K562 (cell line): ENCODE results near the gene AFAP1.

Experiments
- BRD9 ChIP-seq: fragments of 450-650 bp; IDR thresholded peaks from 2 replicates; pipeline ENCODE4 v1.6.1; 2018; ENCODE audit warnings: low read depth; ENCODE audit not compliant: partially characterized antibody
- JUN ChIP-seq, 2 experiments: sonication (generic) in 1 of 2; formaldehyde crosslinking in 1 of 2; IDR thresholded peaks; 2 replicates each; pipeline versions ENCODE4 v1.6.1 to v1.8.0; 2012 to 2022; ENCODE audit warnings: borderline replicate concordance in 2 of 2, mild to moderate bottlenecking in 2 of 2, improper control_type of control experiment in 1 of 2, low read depth in 1 of 2, low read length in 1 of 2, missing genetic modification reagents in 1 of 2
- SMAD3 ChIP-seq: fragments of 450-650 bp; formaldehyde crosslinking; conservative IDR thresholded peaks from 2 replicates; pipeline ENCODE4 v1.4.0; 2020; ENCODE audit warnings: mild to moderate bottlenecking
- SRF ChIP-seq, 2 experiments: fragments of 250-450, 450-650 bp in 1 of 2; sonication (Bioruptor Pico) in 1 of 2; sonication (generic) in 1 of 2; formaldehyde crosslinking; IDR thresholded peaks; 2 replicates each; pipeline versions ENCODE4 v1.5.0 to v1.5.1; 2020 to 2022; ENCODE audit warnings: mild to moderate bottlenecking in 1 of 2, missing genetic modification reagents in 1 of 2
- ZBTB1 ChIP-seq: sonication (generic); formaldehyde crosslinking; IDR thresholded peaks from 2 replicates; pipeline ENCODE4 v1.8.1; 2023; ENCODE audit warnings: missing genetic modification reagents, low read depth, mild to moderate bottlenecking, borderline replicate concordance
- TF ChIP-seq, protein P1 (sequence below), 3 experiments: IDR thresholded peaks in 2 of 3; conservative IDR thresholded peaks in 1 of 3; 2 replicates each; pipeline ENCODE4 v1.5.1; 2011 to 2012; ENCODE audit warnings: low read length in 3 of 3, mild to moderate bottlenecking in 3 of 3, control low read depth in 2 of 3, improper control_type of control experiment in 1 of 3, inconsistent platforms in 1 of 3, low read depth in 1 of 3, mixed read lengths in 1 of 3, moderate library complexity in 1 of 3; ENCODE audit not compliant: insufficient read depth in 2 of 3
- TF ChIP-seq, protein P2 (sequence below): sonication (generic); formaldehyde crosslinking; IDR thresholded peaks from 2 replicates; pipeline ENCODE4 v1.9.0; 2022; ENCODE audit warnings: mild to moderate bottlenecking, missing genetic modification reagents
- TF ChIP-seq, protein P3 (sequence below), 2 experiments: fragments of 450-650 bp; formaldehyde crosslinking in 1 of 2; IDR thresholded peaks; 2 replicates each; pipeline versions ENCODE4 v1.4.0 to v1.6.1; 2014 to 2020; ENCODE audit warnings: mild to moderate bottlenecking in 2 of 2, borderline replicate concordance in 1 of 2, low read depth in 1 of 2
- TF ChIP-seq, protein P4 (sequence below), 2 experiments: IDR thresholded peaks; 2 replicates each; pipeline ENCODE4 v1.6.1; 2012; ENCODE audit warnings: improper control_type of control experiment in 2 of 2, low read depth in 2 of 2, low read length in 2 of 2, borderline replicate concordance in 1 of 2

DNA sequence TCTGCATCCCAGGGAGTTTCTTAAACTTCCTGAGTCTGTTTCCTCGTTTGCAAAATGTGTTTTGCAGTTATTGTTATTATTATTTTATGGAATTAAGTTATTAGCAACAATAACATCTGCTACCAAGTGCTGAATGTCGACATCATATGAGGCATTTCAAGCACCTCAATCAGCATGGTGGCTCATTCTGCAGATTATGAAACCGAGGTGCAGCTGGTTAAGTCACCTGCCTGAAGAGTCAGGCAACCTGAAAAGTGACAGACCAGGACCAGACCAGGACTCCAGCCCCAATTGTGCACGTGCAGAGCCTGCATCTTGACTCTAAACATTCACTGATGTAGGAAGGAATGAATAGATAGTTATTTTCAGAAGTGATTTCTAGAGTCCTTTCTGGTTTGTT, 99.8 kb downstream of the AFAP1 start:
- TF ChIP-seq, protein P1, sequence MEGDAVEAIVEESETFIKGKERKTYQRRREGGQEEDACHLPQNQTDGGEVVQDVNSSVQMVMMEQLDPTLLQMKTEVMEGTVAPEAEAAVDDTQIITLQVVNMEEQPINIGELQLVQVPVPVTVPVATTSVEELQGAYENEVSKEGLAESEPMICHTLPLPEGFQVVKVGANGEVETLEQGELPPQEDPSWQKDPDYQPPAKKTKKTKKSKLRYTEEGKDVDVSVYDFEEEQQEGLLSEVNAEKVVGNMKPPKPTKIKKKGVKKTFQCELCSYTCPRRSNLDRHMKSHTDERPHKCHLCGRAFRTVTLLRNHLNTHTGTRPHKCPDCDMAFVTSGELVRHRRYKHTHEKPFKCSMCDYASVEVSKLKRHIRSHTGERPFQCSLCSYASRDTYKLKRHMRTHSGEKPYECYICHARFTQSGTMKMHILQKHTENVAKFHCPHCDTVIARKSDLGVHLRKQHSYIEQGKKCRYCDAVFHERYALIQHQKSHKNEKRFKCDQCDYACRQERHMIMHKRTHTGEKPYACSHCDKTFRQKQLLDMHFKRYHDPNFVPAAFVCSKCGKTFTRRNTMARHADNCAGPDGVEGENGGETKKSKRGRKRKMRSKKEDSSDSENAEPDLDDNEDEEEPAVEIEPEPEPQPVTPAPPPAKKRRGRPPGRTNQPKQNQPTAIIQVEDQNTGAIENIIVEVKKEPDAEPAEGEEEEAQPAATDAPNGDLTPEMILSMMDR (IDR thresholded peaks at IDR 0.05 in 2 of 3, conservative IDR thresholded peaks at IDR 0.05 in 1 of 3; ENCODE audit: insufficient read depth in 2 of 3, low read depth in 1 of 3, low read length in 3 of 3): no peak
- TF ChIP-seq, protein P2, sequence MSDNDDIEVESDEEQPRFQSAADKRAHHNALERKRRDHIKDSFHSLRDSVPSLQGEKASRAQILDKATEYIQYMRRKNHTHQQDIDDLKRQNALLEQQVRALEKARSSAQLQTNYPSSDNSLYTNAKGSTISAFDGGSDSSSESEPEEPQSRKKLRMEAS (CRISPR knock-in tag): no peak
- TF ChIP-seq ZBTB1 (CRISPR knock-in tag): no peak
- no peak for TF ChIP-seq JUN (IDR thresholded peaks at IDR 0.05; ENCODE audit: borderline replicate concordance, low read depth, low read length)
- TF ChIP-seq JUN (CRISPR knock-in tag; IDR thresholded peaks at IDR 0.05; ENCODE audit: borderline replicate concordance): no peak
- no peak for TF ChIP-seq SRF (CRISPR knock-in tag; IDR thresholded peaks at IDR 0.05)
- no peak for TF ChIP-seq SMAD3 (CRISPR knock-in tag)
- TF ChIP-seq BRD9: no peak
- TF ChIP-seq, protein P3, sequence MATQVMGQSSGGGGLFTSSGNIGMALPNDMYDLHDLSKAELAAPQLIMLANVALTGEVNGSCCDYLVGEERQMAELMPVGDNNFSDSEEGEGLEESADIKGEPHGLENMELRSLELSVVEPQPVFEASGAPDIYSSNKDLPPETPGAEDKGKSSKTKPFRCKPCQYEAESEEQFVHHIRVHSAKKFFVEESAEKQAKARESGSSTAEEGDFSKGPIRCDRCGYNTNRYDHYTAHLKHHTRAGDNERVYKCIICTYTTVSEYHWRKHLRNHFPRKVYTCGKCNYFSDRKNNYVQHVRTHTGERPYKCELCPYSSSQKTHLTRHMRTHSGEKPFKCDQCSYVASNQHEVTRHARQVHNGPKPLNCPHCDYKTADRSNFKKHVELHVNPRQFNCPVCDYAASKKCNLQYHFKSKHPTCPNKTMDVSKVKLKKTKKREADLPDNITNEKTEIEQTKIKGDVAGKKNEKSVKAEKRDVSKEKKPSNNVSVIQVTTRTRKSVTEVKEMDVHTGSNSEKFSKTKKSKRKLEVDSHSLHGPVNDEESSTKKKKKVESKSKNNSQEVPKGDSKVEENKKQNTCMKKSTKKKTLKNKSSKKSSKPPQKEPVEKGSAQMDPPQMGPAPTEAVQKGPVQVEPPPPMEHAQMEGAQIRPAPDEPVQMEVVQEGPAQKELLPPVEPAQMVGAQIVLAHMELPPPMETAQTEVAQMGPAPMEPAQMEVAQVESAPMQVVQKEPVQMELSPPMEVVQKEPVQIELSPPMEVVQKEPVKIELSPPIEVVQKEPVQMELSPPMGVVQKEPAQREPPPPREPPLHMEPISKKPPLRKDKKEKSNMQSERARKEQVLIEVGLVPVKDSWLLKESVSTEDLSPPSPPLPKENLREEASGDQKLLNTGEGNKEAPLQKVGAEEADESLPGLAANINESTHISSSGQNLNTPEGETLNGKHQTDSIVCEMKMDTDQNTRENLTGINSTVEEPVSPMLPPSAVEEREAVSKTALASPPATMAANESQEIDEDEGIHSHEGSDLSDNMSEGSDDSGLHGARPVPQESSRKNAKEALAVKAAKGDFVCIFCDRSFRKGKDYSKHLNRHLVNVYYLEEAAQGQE (IDR thresholded peaks at IDR 0.05; ENCODE audit: borderline replicate concordance): no peak
- TF ChIP-seq, protein P3 (CRISPR knock-in tag; IDR thresholded peaks at IDR 0.05; ENCODE audit: low read depth): no peak
- TF ChIP-seq, protein P4, sequence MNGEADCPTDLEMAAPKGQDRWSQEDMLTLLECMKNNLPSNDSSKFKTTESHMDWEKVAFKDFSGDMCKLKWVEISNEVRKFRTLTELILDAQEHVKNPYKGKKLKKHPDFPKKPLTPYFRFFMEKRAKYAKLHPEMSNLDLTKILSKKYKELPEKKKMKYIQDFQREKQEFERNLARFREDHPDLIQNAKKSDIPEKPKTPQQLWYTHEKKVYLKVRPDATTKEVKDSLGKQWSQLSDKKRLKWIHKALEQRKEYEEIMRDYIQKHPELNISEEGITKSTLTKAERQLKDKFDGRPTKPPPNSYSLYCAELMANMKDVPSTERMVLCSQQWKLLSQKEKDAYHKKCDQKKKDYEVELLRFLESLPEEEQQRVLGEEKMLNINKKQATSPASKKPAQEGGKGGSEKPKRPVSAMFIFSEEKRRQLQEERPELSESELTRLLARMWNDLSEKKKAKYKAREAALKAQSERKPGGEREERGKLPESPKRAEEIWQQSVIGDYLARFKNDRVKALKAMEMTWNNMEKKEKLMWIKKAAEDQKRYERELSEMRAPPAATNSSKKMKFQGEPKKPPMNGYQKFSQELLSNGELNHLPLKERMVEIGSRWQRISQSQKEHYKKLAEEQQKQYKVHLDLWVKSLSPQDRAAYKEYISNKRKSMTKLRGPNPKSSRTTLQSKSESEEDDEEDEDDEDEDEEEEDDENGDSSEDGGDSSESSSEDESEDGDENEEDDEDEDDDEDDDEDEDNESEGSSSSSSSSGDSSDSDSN (IDR thresholded peaks at IDR 0.05; ENCODE audit: borderline replicate concordance in 1 of 2, low read depth in 2 of 2, low read length in 2 of 2): no peak
